HEK293 (cell line): ENCODE results near the gene CHRNA10.

Source experiments
- KLF10 ChIP-seq: fragments of 450-650 bp; IDR thresholded peaks from 2 replicates; pipeline ENCODE4 v1.5.1; 2018; ENCODE audit warnings: missing biosample characterization, mild to moderate bottlenecking, missing genetic modification characterization
- SP2 ChIP-seq: fragments of 450-650 bp; formaldehyde crosslinking; IDR thresholded peaks from 2 replicates; pipeline ENCODE4 v1.5.1; 2016; ENCODE audit warnings: missing biosample characterization, missing genetic modification characterization
- TRIM28 ChIP-seq: IDR thresholded peaks from 2 replicates; pipeline ENCODE4 v1.6.1; 2011; ENCODE audit warnings: low read length, control low read depth, borderline replicate concordance
- ZBTB7A ChIP-seq: fragments of 450-650 bp; formaldehyde crosslinking; IDR thresholded peaks from 2 replicates; pipeline ENCODE4 v1.5.1; 2016; ENCODE audit warnings: low read depth, missing biosample characterization, missing genetic modification characterization
- ZFP69B ChIP-seq: fragments of 450-650 bp; formaldehyde crosslinking; IDR thresholded peaks from 2 replicates; pipeline ENCODE4 v1.5.1; 2016; ENCODE audit warnings: missing biosample characterization, missing genetic modification characterization
- ZNF324 ChIP-seq: fragments of 450-650 bp; formaldehyde crosslinking; IDR thresholded peaks from 2 replicates; pipeline ENCODE4 v1.5.1; 2016; ENCODE audit warnings: missing biosample characterization, missing genetic modification characterization
- ZNF514 ChIP-seq: fragments of 450-650 bp; formaldehyde crosslinking; IDR thresholded peaks from 2 replicates; pipeline ENCODE4 v1.5.1; 2016; ENCODE audit warnings: missing biosample characterization, missing genetic modification characterization
- ZNF596 ChIP-seq: fragments of 450-650 bp; IDR thresholded peaks from 2 replicates; pipeline ENCODE4 v1.5.0; 2018; ENCODE audit warnings: missing biosample characterization, mild to moderate bottlenecking, missing genetic modification characterization, moderate library complexity
- ZNF670 ChIP-seq: fragments of 450-650 bp; formaldehyde crosslinking; IDR thresholded peaks from 2 replicates; pipeline ENCODE4 v1.5.1; 2016; ENCODE audit warnings: missing biosample characterization, missing genetic modification characterization, low read depth
- ZNF76 ChIP-seq: fragments of 450-650 bp; formaldehyde crosslinking; IDR thresholded peaks from 2 replicates; pipeline ENCODE4; 2016; ENCODE audit warnings: low read depth, missing biosample characterization, missing genetic modification characterization, borderline replicate concordance
- ZNF792 ChIP-seq: fragments of 450-650 bp; formaldehyde crosslinking; IDR thresholded peaks from 2 replicates; pipeline ENCODE4 v1.5.1; 2016; ENCODE audit warnings: missing biosample characterization, missing genetic modification characterization
- TF ChIP-seq, protein P1 (sequence below): fragments of 450-650 bp; formaldehyde crosslinking; IDR thresholded peaks from 2 replicates; pipeline ENCODE4 v1.5.1; 2016; ENCODE audit warnings: missing biosample characterization, missing genetic modification characterization

DNA sequence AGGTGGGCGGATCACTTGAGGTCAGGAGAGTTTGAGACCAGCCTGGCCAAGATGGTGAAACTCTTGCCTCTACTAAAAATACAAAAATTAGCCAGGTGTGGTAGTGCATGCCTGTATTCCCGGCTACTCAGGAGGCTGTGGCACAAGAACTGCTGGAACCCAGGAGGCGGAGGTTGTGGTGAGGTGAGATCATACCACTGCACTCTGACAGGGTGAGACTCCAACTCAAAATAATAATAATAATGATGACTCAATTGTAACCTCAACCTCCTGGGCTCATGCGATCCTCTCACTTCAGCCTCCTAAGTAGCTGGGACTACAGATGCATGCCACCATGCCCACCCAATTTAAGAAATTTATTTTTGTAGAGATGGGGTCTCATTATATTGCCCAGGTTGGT is 15.6 kb upstream of the CHRNA10 start:
- TF ChIP-seq, protein P1, sequence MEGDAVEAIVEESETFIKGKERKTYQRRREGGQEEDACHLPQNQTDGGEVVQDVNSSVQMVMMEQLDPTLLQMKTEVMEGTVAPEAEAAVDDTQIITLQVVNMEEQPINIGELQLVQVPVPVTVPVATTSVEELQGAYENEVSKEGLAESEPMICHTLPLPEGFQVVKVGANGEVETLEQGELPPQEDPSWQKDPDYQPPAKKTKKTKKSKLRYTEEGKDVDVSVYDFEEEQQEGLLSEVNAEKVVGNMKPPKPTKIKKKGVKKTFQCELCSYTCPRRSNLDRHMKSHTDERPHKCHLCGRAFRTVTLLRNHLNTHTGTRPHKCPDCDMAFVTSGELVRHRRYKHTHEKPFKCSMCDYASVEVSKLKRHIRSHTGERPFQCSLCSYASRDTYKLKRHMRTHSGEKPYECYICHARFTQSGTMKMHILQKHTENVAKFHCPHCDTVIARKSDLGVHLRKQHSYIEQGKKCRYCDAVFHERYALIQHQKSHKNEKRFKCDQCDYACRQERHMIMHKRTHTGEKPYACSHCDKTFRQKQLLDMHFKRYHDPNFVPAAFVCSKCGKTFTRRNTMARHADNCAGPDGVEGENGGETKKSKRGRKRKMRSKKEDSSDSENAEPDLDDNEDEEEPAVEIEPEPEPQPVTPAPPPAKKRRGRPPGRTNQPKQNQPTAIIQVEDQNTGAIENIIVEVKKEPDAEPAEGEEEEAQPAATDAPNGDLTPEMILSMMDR (tag by site-specific recombination) = no peak
- TF ChIP-seq ZNF792 (no peak), ZNF670 (tag by site-specific recombination) (no peak), ZNF596 (tag by site-specific recombination) (no peak), ZBTB7A (no peak), ZNF514 (no peak), ZNF324 (tag by site-specific recombination) (no peak), SP2 (tag by site-specific recombination) (no peak), ZNF76 (tag by site-specific recombination) (no peak), KLF10 (no peak), TRIM28 (no peak), ZFP69B (no peak)
